ENCODE results near the gene LAMTOR2. TPM values are rescaled to one million over a fixed set of nuclear protein-coding genes. Genes with fewer than 3 reads are reported as not detected.
A peak's percentile ranks its signal among the peaks of the same experiment; 100 is the strongest.

Gene LAMTOR2
- total and polyA plus RNA-seq, 9 of the 15 experiments (the other 6 are each of a cell fraction or from before 2014, with no cell fraction given) = 39.0 to 161 (median 74.6) TPM

GRCh38 chr1:156052862-156053767, 1.5 kb upstream of the LAMTOR2 start (continued):
- TF ChIP-seq RBM14 (IDR thresholded peaks at IDR 0.05; ENCODE audit: borderline replicate concordance, insufficient read depth, low read depth, low read length) = no peak
- no peak for TF ChIP-seq ZNF764 (CRISPR knock-in tag; IDR thresholded peaks at IDR 0.05; ENCODE audit: low read depth)
- no peak for TF ChIP-seq TAF1 (IDR thresholded peaks at IDR 0.05; ENCODE audit: control insufficient read depth, extremely low read depth, insufficient read depth, low read length, severe bottlenecking)
- peak; percentile 51 for TF ChIP-seq SAP30 (IDR thresholded peaks at IDR 0.05; ENCODE audit: borderline replicate concordance, insufficient read depth, low read depth, low read length, poor library complexity, severe bottlenecking)
- peak; percentile 92 for TF ChIP-seq NKRF (IDR thresholded peaks at IDR 0.05; ENCODE audit: borderline replicate concordance)
- TF ChIP-seq EHMT2 (IDR thresholded peaks at IDR 0.05) = no peak
- TF ChIP-seq HMG20B (CRISPR knock-in tag; IDR thresholded peaks at IDR 0.05) = no peak
- no peak for TF ChIP-seq ZNF318 (IDR thresholded peaks at IDR 0.05; ENCODE audit: borderline replicate concordance in 1 of 2, low read depth in 1 of 2)
- peak; percentile 62 for TF ChIP-seq ZFP36 (IDR thresholded peaks at IDR 0.05; ENCODE audit: low read depth, low read length, partially characterized antibody)
- no peak for TF ChIP-seq THRB (CRISPR knock-in tag; conservative IDR thresholded peaks at IDR 0.05)
- no peak for TF ChIP-seq ZBTB8A (IDR thresholded peaks at IDR 0.05; ENCODE audit: partially characterized antibody)
- TF ChIP-seq HDAC8 (tag; IDR thresholded peaks at IDR 0.05) = no peak
